ENCODE results near the gene KLHDC10.
A peak's percentile ranks its signal among the peaks of the same experiment; 100 is the strongest.
"Not testable (repeated sequence)": the region's sequence is repeated elsewhere in the genome, so short reads cannot be mapped to it uniquely, and the experiment has no call there.

The KLHDC10 gene, protein sequence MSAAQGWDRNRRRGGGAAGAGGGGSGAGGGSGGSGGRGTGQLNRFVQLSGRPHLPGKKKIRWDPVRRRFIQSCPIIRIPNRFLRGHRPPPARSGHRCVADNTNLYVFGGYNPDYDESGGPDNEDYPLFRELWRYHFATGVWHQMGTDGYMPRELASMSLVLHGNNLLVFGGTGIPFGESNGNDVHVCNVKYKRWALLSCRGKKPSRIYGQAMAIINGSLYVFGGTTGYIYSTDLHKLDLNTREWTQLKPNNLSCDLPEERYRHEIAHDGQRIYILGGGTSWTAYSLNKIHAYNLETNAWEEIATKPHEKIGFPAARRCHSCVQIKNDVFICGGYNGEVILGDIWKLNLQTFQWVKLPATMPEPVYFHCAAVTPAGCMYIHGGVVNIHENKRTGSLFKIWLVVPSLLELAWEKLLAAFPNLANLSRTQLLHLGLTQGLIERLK

DNA sequence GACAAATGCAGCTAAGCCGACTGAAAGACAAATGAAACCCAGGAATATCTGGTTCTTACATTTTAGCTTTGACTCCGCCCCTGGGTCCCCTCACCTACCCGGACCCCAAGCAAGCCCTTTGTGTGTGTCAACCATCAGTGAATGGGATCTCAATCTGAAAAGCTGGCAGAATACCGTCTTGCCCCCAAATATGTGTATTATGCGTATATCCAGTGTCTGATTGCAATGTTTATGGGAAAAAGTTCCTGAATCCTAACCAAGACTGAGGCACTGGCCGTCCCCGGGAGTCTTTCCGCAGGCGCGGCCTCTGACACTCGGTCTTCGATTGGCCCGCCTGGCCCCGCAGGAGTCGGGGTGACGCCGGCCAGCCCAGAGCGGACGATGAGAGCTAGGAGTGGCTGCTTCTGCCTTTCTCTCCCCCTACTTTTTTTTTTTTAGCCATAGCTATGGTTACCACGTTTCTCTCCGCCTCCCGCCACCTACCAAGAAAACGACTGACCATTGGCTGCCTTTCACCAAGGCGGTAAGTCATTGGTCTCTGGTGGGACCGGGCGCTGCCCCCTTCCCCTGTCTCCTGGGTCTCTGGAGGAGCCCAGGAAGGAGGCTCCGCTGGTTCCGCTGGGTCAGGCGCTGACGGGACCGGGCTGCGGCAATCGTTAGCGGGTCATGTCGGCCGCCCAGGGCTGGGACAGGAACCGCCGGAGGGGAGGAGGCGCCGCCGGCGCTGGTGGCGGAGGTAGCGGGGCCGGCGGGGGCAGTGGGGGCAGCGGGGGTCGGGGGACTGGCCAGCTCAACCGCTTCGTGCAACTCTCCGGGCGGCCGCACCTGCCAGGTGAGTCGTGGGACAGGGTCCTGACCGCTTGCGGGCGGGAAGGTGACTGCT lies at the start of gene KLHDC10:
Gene KLHDC10, plus strand, starts transcription at position 557 of the 883 bp plus-strand sequence. Its CDS starts 110 bp downstream, at position 667.
- DNase-seq = peak; percentile 97

DNA sequence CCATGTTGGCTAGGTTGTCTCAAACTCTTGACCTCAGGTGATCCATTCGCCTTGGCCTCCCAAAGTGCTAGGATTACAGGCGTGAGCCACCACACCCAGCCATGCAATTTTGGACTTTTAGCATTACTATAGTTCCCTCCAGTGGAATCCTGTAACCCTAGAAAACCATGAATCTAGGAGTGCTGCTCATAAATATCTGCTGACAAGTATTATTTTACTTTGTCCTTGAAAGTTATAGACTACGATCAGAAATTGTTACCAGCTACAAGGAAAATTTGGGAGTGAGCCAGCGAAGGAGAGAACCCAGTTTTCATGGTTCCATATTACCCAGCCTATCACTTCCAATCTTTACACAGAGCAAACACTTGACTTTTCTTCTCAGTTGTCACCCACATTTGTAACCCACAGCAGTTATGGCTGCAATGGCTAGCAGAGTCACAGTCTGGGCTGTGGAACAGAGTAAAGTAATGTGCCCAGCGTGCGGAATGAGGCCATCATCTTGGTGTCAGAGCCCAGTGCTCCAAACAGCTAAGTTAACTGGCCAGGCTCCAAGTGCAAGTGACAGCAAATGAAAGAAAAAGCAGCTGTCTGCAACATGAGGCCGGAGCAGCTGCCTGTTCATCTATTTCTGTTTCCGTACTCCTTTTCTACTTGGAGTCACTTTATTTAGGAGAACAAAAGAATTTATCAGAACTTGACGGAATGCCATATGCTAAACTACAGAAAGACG lies 49.1 kb upstream of the KLHDC10 start:
- DNase-seq = no peak

DNA sequence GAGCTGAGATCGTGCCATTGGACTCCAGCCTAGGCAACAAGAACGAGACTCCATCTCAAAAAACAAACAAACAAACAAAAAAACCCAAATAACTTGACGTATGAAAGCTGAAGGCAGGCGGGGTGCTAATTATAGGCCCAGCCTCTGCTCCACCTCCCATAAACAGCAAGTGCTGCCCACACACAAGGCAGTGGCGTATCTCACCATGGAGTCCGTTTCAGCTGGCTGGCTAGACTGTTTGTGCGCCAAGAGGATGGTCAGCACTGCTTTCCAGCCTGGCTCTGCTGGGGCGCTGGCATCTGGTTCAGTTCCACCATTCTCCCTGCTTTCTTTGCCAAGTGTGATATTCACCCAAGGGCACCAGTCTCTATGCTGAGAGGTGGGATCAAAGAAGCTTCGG lies 48.2 kb upstream of the KLHDC10 start:
- DNase-seq = no peak

DNA sequence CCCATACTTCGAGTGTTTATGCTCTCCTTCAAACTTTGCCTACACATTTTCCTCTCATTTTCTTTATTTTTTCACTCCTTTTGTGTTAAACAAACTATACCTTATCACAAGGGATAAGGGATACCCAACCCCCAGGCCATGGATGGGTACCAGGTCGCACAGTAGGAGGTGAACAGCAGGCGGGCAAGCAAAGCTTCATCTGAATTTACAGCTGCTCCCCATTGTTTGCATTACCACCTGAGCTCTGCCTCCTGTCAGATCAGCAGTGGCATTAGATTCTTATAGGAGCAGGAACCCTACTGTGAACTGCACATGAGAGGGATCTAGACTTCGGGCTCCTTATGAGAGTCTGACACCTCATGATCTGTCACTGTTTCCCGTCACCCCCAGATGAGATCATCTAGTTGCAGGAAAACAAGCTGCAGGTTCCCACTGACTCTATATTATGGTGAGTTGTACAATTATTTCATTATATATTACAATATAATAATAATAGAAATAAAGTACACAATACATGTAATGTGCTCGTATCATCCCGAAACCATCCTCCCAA lies 47.6 kb upstream of the KLHDC10 start:
- DNase-seq = no peak

DNA sequence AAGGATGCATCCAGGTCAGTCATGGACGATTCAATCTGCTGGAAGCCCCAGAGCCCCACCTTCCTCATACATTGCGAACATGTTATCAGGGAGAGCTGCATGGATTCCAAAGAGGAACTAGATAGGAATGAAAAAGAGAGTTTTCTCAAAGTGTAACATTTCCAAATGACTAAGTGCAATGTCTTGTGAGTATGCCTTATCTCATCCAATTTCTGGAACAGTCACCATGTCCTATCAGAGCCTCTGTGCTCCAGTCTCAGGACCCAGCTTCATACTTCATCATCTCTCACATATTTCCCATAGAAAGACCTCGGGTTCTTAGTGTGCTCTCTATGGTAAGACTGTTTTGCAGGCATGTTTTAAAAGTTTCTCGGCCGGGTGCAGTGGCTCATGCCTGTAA lies 45.9 kb upstream of the KLHDC10 start:
- no peak for DNase-seq

DNA sequence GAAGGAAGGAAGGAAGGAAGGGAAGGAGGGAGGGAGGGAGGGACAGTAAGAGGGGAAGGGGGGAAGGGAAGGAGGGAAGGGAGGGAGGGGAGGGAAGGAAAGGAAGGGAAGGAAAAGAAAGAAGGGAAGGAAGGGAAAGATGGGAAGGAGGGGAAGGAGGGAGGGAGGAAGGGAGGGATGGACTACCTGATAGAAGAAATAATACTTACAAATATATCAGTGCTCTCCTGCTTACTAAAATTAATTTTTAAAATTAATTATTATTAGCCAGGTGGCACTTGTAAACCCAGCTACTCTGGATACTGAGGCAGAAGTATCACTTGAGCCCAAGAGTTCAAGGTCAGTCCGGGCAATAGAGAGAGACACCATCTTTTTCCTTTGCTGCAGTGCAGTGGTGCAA lies 37.6 kb upstream of the KLHDC10 start:
- DNase-seq = no peak

DNA sequence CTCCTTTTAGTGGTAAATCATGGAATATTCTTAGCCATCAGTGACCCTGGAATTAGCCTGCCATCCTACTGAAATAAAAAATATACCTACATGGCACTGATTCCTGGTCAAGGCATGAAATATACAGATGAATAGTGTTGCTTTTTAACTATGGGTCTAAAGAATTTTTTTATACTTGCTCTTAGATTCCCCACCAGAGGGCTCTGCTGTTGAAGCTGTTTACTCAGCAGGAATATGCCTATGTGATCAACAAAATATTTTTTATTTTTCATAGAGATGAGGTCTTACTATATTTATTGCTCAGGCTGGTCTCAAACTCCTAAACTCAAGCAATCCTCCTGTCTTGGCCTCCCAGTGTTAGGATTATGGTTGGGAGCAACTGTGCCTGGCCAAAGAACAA lies 32.6 kb upstream of the KLHDC10 start:
- DNase-seq = no peak

DNA sequence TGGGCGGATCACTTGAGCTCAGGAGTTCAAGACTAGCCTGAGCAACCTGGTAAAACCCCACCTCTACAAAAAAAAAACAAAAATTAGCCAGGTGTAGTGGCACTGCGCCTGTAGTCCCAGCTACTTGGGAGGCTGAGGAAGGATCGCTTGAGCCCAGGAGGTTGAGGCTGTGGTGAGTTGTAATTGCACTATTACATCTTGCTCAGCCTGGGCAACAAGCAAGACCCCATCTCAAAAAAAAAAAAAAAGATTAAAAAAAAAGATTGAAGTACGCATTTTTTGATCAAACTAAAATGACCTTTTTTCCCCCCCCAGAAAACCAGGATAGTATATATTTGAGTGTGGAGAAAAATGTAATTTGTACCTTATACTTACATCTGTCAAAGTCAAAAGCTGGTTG lies 29.8 kb upstream of the KLHDC10 start:
- DNase-seq = no peak

DNA sequence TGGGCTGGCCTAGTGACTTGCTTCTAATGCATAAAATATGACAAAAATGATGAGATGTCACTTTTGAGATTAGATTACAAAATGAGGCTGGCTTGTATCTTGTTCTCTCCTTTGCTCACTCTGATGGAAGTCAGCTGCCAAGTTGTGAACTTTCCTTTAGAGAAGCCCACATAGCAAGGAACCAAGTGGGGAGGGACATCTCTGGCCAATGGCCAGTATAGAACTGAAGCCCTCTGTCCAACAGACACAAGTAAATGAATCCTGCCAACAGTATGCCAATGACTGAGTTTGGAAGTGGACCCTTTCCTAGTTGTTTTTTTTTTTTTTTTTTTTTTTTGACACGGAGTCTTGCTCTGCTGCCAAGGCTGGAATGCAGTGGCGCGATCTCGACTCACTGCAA lies 22.5 kb upstream of the KLHDC10 start:
- no peak for DNase-seq

DNA sequence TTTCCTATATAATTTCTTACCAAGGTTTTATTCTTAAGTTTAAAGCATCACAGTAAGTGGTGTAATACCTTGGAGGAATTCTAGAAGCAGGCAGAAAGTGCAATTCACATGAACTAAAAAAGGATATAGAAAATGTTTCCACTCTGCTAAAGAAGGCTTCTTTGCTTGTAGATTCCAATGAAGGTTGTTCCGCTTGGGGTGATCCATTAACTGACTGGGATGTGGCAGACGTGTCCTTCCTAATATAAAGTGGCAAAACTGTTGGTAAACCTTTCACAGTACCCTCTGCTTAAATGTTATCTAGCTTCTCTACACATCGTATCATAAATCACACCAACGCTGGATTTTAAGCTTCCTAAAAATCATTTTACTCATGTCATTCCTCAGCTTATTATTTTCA lies 21.4 kb upstream of the KLHDC10 start:
- no peak for DNase-seq

DNA sequence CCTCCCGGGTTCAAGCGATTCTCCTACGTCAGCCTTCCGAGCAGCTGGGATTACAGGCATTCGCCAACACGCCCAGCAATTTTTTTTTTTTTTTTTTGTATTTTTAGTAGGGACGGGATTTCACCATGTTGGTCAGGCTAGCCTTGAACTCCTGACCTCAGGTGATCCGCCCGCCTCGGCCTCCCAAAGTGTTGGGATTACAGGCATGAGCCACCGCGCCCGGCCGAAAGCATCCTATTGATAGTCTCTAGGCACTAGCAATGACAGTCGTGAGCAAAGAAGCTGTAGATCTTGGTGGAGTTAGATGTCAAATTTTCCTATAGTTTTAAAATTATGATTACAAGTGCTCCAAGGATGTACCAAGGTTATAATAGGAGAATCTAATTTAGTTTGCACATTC lies 18.1 kb upstream of the KLHDC10 start:
- DNase-seq = not testable (repeated sequence)

DNA sequence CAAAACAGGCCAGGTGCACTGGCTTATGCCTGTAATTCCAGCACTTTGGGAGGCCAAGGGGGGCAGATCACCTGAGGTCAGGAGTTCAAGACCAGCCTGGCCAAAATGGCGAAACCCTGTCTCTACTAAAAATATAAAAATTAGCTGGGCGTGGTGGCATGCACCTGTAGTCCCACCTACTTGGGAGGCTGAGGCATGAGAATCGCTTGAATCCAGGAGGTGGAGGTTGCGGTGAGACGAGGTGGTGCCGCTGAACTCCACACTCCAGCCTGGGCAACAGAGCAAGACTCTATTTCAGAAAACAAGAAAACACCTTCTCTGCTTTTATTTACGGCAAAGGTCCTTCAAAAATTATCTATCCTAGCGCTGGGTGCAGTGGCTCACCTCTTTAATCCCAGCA lies 15.1 kb upstream of the KLHDC10 start:
- not testable (repeated sequence) for DNase-seq

DNA sequence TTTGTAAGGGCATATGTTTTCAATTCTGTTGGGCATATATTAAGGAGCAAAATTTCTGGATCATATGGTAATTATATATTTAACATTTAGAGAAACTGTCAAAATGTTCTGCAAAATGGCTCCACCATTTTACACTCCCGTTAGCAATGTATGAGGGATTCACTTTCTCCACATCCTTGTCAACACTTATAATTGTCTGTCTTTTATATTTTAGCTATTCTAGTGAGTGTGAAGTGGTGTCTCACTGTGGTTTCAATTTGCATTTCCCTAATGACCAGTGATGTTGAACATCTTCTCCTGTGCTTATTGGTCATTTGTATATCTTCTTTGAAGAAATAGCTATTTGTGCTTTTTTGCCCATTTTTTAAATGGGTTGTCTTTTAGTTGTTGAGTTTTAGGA lies 8.1 kb upstream of the KLHDC10 start:
- no peak for DNase-seq

DNA sequence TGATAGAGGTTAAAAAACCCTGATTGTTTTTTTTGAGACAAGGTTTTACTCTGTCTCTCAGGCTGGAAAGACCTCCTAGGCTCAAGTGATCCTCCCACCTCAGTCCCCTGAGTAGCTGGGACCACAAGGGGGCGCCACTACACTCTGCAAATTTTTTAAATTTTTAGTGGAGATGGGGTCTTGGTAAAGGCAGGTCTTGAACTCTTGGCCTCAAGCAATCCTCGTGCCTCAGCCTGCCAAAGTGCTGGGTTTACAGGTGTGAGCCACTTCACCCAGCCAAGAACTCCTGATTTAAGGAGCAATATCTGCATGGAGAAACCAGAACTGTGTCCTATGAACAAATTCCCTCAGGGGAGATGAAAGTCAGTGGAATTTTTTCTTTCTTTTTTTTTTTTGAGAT lies 7.3 kb upstream of the KLHDC10 start:
- DNase-seq = peak; percentile 48

DNA sequence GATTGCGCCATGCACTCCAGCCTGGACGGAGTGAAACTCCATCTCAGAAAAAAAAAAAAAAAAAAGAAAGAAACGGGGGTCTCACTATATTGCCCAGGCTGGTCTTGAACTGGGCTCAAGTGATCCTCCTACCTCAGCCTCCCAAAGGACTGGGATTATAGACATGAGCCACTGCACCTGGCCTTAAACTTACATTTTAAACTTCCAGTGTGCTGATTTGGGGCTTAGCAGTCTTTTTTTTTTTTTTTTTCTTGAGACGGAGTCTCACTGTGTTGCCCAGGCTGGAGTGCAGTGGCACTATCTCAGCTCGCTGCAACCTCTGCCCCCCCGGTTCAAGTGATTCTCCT lies 5.8 kb upstream of the KLHDC10 start:
- not testable (repeated sequence) for DNase-seq

DNA sequence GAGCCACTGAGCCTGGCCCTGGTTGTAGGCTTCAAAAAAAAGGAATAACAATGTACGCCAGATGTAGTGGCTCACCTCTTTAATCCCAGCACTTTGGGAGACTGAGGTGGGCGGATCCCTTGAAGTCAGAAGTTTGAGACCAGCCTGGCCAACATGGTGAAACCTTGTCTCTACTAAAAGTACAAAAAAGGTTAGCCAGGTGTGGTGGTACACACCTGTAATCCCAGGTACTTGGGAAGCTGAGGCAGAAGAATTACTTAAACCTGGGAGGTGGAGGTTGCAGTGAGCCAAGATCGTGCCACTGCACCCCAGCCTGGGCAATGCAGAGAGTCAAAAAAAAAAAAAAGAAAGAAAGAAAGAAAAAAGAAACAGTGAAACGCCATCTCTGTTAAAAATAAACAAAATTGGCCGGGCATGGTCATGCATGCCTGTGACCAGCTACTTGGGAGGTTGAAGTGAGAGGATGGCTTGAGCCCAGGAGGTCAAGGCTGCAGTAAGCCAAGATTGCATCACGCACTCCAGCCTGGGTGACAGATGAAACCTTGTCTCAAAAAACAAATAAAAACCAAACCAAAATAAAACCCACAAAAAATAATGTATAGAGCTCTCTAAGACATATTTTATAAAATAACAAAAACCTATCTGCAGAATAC lies 4.7 kb upstream of the KLHDC10 start:
- DNase-seq = no peak

DNA sequence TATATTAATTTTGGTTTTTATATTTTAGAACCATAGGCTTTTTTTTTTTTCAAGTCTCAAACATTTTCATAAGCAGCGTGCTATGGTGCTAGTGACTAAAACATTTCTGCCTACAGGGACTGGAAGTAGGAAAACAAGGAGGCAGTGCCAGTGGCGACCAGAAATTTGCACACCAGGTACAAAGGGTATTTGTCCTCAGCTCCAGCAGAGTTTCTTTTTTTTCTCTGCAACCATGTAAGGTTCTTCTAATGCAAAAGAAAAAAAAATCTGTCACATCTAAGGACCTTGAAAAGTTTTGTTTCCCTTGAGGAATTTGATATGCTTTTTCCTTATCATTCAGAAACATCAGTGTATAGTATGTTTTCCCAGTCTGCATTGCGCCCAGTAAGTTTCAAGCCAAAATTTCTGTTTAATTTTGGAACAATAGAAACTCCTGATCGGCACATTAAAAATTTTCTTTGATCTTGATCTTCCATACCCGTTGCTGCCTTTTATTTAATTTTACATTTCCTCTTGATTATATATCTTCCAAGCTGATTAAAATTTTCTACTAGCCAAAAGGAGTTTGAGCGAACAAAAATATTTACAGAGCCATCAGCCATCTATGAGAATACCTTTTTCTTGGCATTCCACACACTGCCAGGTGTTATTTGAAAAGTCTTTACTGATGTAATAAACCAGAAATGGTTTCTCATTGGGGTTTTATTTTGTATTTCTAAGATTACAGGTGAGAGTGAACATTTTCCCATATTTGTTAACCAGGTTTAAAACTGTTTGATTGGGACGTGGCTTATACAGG lies 956 bp upstream of the KLHDC10 start:
- no peak for DNase-seq

DNA sequence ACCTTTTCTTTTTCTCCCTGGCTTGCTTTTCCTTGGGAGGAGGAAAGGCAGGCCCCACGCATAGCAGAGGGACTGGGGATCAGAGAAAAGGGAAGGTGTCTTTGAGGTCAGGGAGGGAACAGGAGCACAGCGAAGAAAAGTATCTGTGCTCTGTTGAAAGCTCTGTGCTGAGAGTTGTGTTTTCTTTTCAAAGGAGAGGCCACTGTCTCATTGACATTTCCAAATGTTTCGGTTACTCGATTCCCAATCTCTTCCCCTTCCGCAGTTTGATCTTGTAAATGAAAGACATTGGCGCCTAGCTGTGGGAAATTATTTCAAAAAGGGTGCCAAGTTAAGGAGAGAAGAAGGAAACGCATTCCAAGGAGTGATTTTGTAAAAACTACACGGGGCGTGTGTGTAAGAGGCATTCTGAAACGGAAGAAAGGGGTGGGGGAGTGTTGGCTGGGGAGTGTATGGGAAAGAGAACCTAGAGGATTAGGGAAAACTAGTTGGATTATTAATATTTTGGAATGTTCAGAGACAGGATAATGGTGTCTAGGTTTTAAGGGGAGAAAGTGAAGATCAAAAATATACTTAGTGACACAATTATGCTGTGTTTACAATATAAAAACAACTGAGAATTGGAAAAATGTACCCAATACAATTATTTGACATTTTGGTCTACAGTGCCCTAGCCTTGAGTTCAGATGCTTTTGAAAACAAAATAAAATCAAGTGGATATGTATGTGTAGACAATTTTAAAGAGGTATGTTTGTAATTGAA lies 708 bp downstream of the KLHDC10 start:
- no peak for DNase-seq

DNA sequence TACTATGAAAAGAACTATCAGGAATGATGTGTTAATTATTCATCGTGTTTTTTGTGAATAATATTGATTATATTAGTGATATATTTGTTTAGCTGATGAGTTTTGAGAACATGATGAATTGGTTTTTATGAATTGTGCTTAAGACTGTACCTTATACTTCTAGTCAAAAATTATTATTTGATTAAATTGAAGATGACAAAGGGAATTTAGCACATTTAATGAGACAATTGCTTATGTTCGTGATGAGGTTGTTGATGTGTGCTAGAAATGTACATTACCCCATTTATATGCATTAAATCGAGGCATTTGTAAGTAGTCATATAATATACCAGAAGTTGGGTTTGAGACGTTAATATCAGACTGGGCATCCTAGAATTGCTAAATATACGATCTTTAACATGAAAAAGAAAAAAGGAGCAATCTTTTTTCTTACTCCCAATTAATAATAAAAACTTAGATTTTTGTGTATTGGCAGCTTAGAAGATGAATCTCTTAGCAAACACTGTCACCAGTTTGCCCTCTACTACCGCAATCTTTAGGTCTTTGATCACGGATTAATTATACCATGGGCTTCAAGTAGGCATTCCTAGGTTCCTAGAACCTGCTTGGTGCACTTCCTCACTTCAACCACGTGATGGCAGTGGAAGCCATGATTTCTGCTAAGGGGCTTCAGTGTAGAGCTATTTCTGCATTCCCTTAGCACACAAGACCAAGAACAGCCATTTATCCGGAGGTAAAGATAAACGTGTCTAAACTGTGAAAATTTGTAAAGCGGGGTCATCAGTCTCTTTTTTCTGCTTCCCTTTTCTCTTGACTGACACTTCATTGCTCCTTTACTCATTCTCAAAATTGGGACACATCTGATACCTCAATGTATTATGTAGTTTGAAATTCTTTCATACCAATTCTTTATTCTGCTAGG lies 1.6 kb downstream of the KLHDC10 start:
- peak; percentile 80 for DNase-seq

All from CD4-positive, alpha-beta T cell treated with Interleukin-4 for 4 hours (primary cell).